NCI-H748 (cell line): ENCODE results near the gene ZFR.
"Not testable (repeated sequence)": the region's sequence is repeated elsewhere in the genome, so short reads cannot be mapped to it uniquely, and the experiment has no call there.

Experiments
- DNase-seq: peaks from one replicate; lab custom pipeline; 2025; ENCODE audit not compliant: unreplicated experiment; lab: John Stamatoyannopoulos, UW

Gene ZFR

DNA sequence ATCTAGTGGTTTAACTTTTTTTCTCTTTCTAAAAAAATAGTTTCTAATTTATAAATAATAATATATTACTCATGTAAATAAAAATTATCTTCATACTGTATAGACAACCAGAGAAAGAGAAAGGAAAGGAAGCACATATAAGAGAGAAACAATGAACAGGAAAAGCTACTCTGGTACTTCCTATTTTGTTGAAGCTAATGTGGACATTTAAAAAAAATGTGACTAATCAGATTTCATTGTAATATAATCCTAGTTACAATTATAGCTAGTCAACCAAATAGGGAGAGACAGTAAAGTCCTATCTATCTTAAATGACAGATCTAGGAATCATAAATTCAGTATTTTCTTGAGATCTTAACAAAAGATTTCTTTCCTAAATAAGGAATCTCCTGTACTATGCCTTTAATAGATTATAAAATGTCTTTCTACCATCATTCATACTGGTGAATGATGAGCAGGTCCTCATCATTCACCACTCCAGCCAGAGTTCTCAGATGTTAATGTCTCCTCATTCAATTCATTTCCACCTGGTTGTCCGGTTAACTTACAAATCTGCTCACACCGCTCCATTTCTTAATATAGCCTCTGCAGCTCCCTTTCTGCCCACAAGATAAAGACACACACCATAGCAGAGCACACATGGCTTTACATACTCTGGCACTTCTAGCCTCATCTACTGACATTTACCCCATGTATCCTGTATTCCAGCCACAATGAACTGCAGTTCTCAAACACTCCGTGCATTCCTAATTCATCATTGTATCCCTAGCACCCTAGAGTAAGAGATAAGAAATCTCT, 30.9 kb downstream of the ZFR start:
- DNase-seq = no peak

DNA sequence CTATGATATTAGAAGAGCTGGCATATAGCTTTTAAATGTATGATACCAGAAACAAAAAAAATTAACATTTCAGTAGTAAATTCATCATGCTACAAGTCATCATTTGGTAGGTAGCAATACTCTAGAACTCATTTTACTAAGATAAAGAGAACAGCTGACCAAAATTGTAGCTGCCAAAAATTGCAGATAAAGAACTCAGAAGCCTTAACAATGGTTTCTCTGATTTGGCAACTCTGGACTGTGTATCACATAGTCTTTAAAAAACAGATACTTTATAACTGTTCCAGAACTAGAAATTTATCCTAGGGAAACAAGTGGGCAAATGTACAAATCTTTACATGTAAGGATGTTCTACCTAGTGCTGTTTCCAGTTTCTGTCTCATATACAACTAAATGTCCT, 33.9 kb downstream of the ZFR start:
- no peak for DNase-seq

DNA sequence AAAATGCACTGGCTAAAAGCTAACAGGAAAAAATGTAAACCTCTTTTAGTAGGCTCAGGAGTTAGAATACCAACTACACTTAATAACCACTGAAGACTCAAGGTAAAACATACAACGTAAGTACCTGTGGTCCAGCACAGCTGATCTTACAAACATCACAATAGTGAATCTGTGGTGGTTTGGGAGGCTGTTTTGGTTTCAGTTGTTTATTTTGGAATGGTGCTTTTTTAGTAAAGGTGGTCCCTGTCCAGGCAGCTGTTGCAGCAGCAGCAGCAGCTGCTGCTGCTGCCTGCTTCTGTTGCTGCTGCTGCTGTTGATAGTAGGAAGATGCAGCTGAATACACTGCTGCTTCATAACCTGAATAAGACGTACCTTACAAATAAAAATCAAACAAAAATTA, 37.9 kb downstream of the ZFR start:
- DNase-seq = no peak

DNA sequence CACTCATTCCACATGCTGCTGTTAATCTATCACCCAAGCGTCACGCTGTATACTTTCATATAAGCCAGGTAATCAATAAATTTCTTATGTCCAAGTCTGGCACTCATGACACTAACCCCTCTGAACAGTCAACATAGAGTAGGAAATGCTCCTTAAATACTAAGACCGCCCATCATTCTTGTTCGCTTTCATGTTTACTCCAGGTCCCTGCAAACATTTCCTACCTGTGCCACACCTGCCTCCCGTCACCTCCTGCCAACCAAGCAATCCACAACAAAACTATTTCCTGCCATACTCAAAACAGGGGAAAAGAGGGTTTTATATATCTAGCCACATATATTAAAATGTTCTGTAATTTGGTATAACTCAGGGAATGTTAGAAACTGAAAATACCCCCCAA, 39.0 kb downstream of the ZFR start:
- no peak for DNase-seq

DNA sequence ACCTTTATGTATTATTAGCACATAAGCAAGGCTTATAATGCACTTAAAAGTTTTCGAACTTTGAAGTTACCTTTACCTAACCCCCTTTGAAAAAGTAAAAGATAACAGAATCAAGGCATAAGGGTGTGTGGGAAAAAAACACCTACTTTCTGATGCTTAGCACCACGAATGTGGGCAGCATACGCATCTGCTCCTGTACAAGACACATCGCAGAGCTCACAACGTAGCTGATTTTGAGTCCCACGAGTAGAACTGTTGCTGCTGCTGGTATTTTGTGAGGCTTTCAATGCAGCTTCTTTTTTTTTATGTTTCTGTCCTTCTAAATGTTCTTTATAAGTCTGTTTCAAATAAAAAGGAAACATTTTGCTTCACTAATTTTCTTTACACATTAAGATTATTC, 40.8 kb downstream of the ZFR start:
- DNase-seq = no peak

DNA sequence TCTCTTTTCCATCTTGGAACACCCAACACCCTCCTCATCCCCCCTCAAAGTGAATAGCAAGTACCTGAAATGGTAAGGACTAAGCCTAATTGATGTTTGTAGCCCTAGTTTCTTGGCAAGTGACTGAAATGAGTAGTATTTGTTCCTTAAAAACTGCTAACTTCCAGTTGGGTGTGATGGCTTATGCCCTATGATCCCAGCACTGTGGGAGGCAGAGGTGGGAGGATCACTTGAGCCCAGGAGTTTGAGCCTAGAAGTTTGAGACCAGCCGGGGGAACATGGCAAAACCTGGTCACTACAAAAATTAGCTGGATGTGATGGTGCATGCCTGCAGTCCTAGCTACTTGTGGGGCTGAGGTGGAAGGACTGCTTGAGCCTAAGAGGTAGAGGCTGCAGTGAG, 44.1 kb downstream of the ZFR start:
- no peak for DNase-seq

DNA sequence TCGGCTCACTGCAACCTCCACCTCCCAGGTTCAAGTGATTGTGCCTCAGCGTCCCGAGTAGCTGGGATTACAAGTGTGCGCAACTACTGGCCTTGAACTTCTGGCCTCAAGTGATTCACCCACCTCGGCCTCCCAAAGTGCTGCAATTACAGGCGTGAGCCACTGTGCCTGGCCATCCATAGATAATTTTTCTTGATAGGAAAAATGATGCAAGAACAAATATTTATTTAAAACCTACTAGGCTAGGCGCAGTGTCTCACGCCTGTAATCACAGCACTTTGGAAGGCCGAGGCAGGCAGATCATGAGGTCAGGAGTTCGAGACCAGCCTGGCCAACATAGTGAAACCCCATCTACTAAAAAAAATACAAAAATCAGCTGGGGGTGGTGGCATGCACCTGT, 45.8 kb downstream of the ZFR start:
- DNase-seq = not testable (repeated sequence)

DNA sequence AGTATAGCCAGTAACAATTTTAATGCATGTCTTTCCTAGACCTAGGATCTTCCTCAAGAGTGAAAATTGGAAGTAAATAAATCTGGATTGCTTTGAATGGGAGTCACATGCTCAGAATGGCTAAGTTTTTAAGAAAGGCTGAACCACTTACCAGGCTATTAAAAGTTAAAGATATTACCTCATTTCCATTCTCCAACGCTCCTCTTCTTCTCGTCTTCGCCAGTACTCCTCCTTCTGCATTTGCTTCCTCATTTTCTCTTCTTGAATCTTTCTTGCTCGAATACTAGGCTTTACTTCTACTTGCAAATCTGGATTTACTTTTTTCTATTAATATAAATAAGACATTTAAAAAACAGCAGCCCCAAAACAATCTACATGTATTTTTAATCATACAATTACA, 49.6 kb downstream of the ZFR start:
- no peak for DNase-seq

DNA sequence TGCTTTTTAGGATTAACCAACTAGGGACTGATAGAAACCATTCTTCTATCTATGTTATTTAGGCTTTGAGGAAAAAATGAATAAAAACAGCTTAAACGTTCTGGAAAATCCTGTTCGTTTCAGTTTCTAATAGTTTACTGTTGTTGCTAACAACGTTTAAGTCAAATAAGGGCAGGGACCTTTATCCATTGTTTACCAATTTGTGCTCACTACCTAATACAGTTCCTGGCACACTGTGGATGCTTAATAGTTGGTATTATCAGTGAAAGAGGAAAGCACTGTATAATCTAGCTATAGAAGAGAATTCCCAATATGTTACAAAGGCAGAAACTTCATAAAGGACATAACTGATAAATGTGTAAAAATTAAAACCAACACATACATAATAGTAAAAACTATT, 52.5 kb downstream of the ZFR start:
- DNase-seq = no peak

DNA sequence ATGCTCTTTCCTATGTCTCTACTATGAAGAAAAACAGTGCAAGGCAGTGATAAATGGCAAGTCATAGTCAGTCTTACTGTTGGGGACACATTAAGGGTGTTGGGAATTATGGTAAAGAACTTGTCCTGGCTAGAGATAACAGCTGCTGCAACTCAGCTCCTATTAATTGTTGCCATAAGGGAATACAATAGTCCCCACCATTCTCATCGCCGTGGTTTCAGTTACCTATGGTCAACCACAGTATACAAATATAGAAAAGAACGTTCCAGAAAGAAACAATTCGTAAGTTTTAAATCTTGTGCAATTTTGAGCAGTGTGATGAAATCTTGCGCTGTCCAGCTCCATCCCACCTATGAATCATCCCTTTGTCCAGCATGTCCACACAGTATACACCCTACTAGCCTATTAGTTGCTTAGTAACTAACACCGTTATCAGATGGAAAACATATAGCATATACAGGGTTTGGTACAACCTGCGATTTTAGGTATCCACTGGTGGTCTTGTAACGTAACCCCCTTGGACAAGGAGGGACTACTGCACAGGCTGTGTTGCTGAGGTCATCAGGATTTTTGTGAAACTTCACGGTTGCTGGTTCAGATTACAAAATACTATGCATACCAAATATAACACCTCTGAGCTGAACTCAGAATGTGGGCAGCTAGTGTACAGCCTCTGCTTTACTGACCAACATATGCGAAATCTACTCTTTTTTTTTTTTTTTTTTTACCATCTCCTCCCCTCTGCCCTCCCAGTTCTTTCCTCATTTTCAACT, 53.5 kb downstream of the ZFR start:
- DNase-seq = no peak

DNA sequence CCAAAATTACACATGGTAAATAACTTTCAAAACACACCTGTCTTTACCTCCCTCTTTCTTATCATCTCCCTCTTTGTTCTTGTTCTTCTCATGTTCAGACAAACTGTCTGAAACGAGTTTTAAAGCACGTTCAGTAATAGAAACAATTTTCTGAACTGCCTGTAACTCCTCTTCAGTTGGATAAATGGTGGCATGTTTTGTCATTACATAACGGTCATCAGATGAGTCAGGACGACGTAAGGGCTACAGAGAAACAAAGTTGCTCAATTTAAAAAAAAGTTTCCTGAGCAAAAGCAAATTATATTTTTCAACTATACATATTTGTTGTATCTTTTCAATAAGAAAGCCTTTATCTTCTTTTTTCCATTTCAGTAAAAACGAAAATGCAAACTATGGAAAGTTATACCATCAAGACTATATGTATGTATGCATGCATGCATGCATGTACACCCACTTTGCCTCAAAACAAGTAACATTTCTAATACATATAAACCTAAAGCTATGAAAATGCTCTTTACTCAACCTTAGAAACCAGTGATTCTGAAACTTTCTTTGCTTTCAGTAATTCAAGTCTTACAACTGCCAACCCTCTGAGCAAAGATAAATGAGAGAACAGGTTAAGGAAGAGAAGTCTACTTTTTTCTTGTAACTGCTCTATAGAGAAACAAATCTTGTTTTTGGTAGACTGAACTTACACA, 56.0 kb downstream of the ZFR start:
- DNase-seq = no peak

DNA sequence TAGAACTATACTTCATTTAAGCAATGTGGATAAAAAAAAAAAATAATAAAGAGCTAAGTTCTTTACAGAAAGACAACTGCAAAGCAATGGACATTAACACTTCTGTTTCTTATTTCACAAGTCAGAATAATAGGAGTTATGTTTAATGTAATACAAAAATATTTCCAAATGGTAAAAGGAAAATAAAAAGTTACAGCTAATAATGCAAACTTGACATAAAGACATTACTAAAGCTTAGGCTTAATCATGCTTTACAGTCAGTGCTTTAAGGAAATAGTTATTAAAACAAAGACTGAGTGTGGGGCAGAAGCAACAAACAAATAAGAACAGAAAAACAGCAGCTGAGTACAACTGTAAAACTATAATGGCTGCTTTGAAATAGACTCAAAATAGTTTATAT, 56.7 kb downstream of the ZFR start:
- DNase-seq = no peak

DNA sequence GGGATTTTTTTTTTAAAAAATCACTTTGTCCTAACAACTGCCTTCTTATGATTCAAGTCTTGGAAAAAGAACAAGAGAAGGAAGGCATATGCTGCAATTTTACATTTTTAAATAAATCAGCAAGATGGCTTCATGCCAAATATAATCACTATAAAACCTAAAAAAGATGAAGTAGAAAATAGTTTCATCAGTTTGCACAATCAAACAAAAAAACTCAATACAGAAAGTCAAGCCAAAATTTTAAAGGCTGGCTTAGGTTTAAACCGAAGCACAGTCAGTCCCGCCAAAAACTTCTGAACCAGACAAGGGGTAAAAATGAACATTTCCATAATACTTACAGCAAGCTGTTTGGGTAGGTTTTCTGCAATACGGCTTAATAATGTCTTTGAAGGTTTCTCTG, 57.3 kb downstream of the ZFR start:
- DNase-seq = no peak

DNA sequence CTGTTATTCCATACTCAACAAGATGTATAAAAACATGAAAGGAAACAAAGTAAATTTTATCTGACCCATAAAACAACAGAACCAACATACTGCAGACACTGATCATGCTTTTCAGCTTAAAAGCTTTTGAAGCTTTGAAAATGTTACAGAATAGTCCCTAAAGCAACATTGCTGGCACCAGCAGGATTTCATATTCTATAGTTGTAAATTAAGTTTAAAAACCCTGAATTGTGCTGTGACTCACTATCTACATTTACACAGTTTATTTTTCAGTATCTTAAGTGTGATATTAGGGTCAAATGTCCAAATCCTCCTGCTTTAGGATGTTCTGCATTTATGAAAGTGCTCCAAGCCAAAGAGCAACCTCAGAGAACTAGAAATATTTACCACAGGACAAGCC, 59.9 kb downstream of the ZFR start:
- DNase-seq = no peak

DNA sequence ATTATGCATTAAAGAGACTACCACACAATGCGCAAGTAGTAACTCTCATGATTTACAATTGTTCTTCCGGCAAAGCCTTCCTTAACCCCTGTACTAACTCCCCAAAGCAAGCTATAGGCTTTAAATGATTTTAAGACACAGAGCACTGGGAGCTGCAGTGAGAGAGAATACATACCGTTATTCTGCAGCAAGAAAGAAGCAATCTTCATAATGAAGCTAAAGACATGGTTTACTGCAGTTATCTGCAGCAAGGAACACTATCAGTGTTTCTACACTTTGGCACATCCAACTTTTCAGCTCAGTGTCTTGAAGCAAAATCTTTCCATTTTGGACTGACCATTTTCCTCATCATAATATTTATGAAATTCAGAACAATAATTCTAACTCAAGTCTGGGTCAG, 61.0 kb downstream of the ZFR start:
- DNase-seq = no peak

DNA sequence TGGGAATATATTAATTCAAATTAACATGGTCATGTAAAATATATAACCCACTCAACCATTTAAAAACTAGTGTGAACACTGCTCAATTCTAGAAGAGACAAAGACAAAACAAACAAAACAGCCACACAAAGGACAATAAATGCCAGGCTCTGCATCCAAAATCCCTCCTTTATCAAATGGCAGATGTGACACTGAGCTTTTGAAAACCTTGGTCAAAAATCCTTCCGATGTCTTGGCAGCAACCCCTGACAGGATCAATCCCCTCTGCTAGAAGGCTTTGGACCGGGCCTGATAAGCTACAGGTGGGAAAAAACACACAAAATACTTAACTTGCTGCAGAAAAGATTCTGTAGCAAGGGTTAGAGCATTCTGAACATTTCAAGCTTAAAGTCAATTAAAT, 61.5 kb downstream of the ZFR start:
- DNase-seq = no peak

DNA sequence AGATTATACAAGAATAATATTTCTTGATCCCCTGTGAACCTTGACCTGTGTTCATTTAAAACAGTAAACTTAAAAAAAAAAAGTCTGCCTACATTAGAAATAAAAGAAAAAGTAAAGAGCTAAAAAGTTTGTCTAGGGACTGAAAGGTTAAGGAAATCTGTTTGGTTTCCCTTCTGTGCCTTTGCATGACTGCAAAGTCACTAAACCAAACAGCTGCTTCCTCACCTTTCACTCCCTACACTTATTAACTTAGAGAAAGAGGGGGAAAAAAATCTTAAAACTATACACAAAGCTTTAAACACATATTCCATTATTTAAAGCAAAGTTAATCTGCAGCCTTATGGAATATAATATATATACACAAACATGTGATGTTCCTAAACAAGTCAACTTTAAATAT, 65.1 kb downstream of the ZFR start:
- no peak for DNase-seq

DNA sequence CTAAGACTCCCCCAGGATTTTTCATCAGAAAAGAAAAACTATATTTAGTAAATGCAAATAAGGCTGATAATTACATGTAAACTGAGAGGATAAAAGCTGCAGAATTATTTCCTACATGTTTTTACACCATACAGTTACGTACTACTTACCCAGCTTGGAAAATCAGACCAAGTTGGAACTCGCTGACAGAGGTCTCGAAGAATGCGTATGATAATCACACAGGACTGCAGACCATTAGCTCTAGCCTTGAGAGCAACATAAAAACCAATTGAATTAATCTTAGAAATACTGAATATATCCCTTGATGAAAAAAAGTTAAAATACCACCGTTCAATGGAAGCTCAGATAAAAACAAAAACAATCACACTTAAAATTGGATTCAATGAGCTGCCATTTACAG, 65.6 kb downstream of the ZFR start:
- DNase-seq = no peak

DNA sequence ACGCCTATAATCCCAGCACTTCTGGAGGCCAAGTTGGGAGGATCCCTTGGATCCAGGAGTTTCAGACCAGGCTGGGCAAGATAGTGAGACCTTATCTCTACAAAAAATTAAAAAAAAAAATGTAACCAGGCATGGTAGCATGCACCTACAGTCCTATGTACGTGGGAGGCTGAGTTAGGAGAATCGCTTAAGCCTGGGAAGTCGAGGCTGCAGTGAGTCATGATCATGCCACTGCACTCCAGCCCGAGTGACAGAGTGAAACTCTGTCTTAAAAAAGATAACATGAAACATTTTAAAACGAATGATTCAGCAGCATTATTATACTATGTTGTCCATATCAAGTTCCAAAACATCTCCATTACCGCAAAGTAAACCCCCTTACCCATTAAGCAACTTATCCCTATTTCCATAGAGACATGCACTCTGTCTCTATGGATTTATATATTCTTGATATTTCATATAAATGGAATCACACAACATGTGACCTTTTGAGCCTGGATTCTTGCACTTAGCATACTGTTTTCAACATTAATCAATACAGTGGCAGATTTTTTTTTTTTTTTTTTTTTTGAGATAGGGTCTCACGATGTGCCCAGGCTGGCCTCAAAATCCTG, 74.9 kb downstream of the ZFR start:
- DNase-seq = no peak

DNA sequence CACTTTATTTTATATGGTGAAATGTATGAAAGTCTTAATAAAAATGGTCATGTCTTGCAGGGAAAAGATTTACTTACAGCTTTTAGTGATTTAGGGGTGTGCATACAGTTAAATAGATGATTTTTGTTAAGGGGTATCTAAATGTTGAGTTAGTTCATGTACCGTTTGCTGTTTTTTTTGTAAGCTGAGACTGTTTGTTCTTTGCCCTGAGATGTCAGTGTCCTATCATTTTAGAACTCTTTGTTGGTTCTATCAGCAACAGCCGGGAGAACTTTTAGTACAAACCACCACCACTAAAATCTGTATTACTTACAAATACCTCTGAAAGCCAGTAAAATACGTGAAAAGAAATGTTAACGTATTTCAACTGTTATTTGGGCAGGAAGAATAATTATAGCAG, 75.5 kb downstream of the ZFR start:
- no peak for DNase-seq

DNA sequence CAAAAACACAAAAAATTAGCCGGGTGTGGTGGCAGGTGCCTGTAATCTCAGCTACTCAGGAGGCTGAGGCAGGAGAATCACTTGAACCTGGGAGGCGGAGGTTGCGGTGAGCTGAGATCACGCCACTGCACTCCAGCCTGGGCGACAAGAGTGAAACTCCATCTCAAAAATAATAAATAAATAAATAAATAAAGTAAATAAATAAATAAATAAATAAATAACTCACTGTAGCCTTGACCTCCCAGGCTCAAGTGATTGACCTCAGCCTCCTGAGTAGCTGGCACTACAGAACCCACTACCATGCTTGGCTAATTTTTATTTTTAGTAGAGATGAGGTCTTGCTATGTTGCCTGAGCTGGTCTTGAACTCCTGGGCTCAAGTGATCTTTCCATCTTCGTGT, 77.3 kb downstream of the ZFR start:
- not testable (repeated sequence) for DNase-seq

DNA sequence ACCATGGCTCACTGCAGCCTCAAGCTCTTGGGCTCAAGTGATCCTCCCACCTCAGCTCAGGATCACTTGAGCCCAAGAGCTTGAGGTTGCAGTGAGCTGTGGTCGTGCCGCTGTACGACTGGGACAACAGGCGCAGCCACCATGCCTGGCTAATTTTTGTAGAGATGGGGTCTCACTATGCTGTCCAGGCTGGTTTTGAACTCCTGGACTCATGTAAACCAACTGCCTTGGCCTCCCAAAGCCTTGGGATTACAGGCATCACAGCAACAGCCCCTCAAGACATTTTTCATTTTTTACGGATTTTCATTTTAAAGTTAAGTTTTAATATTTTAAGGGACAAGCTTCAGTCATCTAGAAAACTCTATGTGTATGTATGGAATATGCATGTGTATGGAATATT, 78.9 kb downstream of the ZFR start:
- DNase-seq = no peak
